ENCODE results near the gene MLLT3.

Gene MLLT3

GRCh38 chr9:20508242-20508641 is 114.1 kb downstream of the MLLT3 start:
- no peak for DNase-seq

GRCh38 chr9:20507431-20507830 is 114.9 kb downstream of the MLLT3 start:
- no peak for DNase-seq

- no peak for DNase-seq
Measured at GRCh38 chr9:20506099-20506900, 116.0 kb downstream of the MLLT3 start.

GRCh38 chr9:20505574-20505973 is 116.7 kb downstream of the MLLT3 start:
- DNase-seq = no peak

GRCh38 chr9:20504930-20505329 is 117.4 kb downstream of the MLLT3 start:
- DNase-seq = peak in 1 of 4 experiments; percentile 6

- no peak for DNase-seq
Measured at GRCh38 chr9:20500101-20500500, 122.2 kb downstream of the MLLT3 start.

GRCh38 chr9:20499013-20499412 is 123.3 kb downstream of the MLLT3 start:
- no peak for DNase-seq

GRCh38 chr9:20496328-20496727 is 126.0 kb downstream of the MLLT3 start:
- no peak for DNase-seq

GRCh38 chr9:20495098-20495497 is 127.2 kb downstream of the MLLT3 start:
- no peak for DNase-seq

- no peak for DNase-seq
Measured at GRCh38 chr9:20494035-20494434, 128.3 kb downstream of the MLLT3 start.

GRCh38 chr9:20492772-20493171 is 129.5 kb downstream of the MLLT3 start:
- DNase-seq = no peak

GRCh38 chr9:20491612-20492011 is 130.7 kb downstream of the MLLT3 start:
- no peak for DNase-seq

- DNase-seq = no peak
Measured at GRCh38 chr9:20490246-20490834, 132.0 kb downstream of the MLLT3 start.

GRCh38 chr9:20488691-20489090 is 133.6 kb downstream of the MLLT3 start:
- no peak for DNase-seq

- no peak for DNase-seq
Measured at GRCh38 chr9:20486552-20486951, 135.7 kb downstream of the MLLT3 start.

- no peak for DNase-seq
Measured at GRCh38 chr9:20481437-20481836, 140.9 kb downstream of the MLLT3 start.

GRCh38 chr9:20480249-20480648 is 142.1 kb downstream of the MLLT3 start:
- no peak for DNase-seq

GRCh38 chr9:20479419-20480155 is 142.7 kb downstream of the MLLT3 start:
- no peak for DNase-seq

- DNase-seq = no peak
Measured at GRCh38 chr9:20478786-20479185, 143.5 kb downstream of the MLLT3 start.

GRCh38 chr9:20477940-20478620 is 144.2 kb downstream of the MLLT3 start:
- DNase-seq = no peak

- DNase-seq = no peak
Measured at GRCh38 chr9:20476912-20477521, 145.3 kb downstream of the MLLT3 start.

GRCh38 chr9:20474496-20474895 is 147.8 kb downstream of the MLLT3 start:
- DNase-seq = no peak

- no peak for DNase-seq
Measured at GRCh38 chr9:20473515-20474013, 148.7 kb downstream of the MLLT3 start.
